ENCODE measurements around the gene CNN2.

DNA sequence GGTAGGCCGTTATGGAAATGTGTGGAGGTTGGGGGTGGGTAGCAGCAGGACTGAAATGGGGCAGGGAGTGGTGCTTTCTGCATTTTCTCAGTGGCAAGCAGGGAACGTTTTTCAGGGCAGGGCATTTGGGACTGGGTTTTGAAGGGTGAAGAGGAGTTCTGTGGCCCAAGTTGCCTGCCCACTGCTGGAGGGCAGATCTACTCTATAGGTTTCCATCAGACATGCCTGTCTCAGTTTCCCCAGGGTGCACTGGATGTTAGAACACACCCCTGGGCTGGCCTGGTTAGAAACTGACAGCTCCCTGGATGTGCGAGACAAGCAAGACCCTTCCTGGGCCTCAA, 27.1 kb upstream of the CNN2 start:
- TF ChIP-seq, protein P1, sequence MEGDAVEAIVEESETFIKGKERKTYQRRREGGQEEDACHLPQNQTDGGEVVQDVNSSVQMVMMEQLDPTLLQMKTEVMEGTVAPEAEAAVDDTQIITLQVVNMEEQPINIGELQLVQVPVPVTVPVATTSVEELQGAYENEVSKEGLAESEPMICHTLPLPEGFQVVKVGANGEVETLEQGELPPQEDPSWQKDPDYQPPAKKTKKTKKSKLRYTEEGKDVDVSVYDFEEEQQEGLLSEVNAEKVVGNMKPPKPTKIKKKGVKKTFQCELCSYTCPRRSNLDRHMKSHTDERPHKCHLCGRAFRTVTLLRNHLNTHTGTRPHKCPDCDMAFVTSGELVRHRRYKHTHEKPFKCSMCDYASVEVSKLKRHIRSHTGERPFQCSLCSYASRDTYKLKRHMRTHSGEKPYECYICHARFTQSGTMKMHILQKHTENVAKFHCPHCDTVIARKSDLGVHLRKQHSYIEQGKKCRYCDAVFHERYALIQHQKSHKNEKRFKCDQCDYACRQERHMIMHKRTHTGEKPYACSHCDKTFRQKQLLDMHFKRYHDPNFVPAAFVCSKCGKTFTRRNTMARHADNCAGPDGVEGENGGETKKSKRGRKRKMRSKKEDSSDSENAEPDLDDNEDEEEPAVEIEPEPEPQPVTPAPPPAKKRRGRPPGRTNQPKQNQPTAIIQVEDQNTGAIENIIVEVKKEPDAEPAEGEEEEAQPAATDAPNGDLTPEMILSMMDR (IDR thresholded peaks at IDR 0.05) = no peak
- no peak for TF ChIP-seq POLR2A (IDR thresholded peaks at IDR 0.05)
